ENCODE measurements around the gene HS3ST4.
"Not testable (repeated sequence)": the region's sequence is repeated elsewhere in the genome, so short reads cannot be mapped to it uniquely, and the experiment has no call there.

HS3ST4 gene

GRCh38 chr16:25730396-25730795 is 38.6 kb downstream of the HS3ST4 start:
- DNase-seq (ENCODE audit: low read depth, low spot score) = no peak

DNA sequence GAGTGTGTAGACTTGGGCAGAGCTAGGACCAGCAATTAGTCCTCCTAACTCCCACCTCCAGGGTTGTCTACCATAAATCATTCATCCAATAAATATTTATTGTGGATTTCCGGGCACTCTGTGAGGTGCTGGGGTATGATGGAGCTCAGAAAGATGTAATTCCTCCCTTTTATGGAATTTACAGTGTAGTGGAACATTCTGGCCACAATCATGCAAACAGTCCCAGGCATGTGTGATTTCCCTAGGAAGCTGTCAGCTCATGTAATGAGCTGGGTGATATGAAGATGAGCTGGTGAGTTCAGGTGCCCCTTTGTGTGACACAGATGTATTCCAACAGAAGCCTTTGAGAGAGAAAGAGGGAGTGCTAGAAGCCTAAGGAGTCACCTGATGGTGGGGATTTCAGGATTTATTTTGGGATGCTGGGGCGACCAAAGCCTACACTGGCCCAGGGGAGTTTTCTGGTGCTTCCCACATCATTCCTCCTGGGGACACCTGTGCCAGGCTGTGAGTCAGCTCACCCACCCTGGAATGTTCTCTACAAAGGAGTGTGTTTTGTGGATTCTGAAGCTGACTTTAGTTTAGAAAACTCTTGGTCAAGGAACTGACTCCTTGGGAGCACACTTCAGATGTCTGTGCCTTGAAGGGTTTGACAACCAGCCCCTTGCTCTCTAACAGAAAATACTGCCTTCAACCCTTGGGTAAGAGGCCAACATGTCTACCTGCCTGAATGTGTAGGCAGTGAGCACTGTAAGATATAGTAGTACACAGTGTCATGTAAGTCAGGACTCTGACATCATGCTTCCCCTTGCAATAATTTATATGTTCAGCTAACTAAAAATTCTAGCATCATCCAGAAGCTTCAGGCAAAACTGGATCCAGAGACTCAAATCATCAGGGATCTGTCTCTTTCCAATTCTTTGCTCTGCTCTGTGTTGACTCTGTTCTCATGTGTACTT is 42.9 kb downstream of the HS3ST4 start:
- no peak for DNase-seq (ENCODE audit: low read depth, low spot score)

DNA sequence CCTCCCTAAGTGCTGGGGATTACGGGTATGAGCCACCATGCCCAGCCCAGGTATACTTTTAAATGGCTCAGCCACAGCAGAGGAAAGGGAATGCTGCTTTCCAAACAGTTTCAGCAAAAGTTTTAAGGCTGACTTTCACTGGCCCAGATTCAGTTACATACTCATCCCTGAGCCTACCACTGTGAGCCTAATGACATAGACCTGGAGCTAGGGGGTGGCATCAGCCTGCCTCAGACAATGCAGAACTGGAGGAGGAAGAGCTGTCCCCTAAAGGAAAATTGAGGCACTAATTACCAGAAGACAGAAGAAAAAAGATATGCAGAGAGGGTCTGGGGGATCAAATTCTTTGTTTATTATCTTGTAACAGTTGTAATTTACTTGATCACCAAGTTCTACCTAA is 43.9 kb downstream of the HS3ST4 start:
- DNase-seq (ENCODE audit: low read depth, low spot score) = no peak

- no peak for DNase-seq (ENCODE audit: low read depth, low spot score)
Observed at GRCh38 chr16:25747160-25747758, 55.5 kb downstream of the HS3ST4 start.

GRCh38 chr16:25748092-25748654 is 56.4 kb downstream of the HS3ST4 start:
- no peak for DNase-seq (ENCODE audit: low read depth, low spot score)

DNA sequence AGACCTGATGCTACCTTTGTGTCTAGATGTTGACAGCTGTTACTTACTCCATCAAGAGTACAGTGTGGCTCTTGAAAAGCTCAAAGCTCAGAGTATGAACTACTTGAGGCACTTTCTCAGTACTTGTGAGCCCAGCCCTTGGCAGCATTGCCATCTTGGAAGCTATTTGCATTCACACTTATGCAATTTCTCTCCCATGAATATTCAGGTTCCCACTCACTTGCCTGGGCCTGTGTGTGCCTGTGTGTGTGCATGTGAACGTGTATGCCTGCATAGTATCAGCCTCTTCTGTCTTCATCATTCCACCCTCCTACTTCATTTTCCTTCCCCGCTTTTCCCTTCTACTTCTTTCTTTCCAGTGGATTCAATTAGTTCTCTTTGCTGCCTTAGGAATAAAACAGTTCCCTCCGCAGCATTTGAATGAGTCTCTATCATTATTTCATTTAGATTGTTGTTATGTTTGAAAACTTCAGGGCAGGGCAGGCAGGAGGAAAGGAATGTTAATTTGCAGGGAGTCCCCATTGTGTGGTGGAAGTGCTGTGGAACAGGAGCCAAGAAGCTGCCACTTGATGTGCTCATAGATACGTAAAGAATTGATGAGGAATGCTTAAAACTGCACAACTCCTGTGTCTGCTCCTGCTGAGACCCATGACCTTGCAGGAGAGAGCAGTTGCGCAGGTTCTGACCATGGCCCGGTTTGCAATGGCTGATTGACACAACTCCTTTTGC is 58.9 kb downstream of the HS3ST4 start:
- DNase-seq (ENCODE audit: low read depth, low spot score) = no peak

GRCh38 chr16:25751230-25751835 is 59.6 kb downstream of the HS3ST4 start:
- no peak for DNase-seq (ENCODE audit: low read depth, low spot score)

DNA sequence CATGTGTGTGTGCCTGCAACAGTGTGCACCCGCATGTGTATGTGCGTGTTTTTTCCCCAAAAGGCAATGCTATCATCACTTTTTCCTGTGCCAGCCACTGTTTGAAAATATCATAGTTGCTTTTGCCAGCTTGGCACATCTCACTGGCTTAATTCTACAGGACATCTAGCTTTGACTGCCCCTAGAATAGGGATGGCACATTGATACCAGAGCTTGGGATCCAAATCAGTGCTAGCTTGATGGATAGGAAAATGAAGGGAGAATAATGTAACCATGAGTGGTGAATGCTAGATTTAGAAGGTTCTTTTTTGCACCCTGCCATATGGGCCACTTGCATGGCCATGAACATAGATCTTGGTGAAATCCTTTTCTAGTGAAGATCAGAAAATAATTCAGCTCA is 72.7 kb downstream of the HS3ST4 start:
- no peak for DNase-seq (ENCODE audit: low read depth, low spot score)

DNA sequence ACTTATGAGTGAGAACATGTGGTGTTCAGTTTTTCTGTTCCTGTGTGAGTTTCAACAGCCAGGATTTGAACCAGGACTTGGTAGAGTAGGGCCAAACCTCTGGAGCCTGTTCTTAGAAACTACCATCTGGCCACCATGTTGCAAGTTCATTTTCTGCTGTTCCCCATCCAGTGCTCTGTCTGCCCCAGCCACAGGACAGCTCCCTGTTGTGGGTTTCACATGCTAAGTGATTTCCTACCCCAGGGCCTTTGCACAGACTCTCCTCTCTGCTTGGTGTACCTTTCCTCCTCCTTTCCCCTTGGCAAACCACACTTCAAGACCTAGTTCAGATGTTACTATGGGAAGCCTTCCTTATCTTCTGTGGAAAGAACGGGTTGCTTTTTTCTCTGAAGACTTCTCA is 79.5 kb downstream of the HS3ST4 start:
- no peak for DNase-seq (ENCODE audit: low read depth, low spot score)

- DNase-seq (ENCODE audit: low read depth, low spot score) = no peak
Observed at GRCh38 chr16:25771812-25772568, 80.2 kb downstream of the HS3ST4 start.

GRCh38 chr16:25776214-25776613 is 84.5 kb downstream of the HS3ST4 start:
- not testable (repeated sequence) for DNase-seq (ENCODE audit: low read depth, low spot score)

DNA sequence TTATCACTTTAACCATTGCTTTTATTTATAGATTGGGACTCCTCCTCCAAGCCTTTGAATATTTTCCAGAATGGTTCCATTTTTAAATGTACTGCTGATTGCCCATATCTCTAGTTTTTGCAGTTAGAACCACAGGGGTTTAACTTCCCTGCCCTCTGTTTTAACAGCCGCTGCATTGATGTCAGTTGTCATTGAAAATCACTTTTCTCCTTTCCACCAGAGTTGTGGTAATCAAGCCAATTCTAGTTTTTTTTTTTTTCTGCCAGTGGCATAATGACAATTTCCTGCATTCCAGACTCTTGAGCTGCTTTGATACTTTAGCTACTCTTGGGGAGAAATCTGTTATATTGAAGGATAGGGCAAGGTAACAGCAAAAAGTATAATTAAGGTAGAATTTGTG is 91.5 kb downstream of the HS3ST4 start:
- DNase-seq (ENCODE audit: low read depth, low spot score) = no peak

DNA sequence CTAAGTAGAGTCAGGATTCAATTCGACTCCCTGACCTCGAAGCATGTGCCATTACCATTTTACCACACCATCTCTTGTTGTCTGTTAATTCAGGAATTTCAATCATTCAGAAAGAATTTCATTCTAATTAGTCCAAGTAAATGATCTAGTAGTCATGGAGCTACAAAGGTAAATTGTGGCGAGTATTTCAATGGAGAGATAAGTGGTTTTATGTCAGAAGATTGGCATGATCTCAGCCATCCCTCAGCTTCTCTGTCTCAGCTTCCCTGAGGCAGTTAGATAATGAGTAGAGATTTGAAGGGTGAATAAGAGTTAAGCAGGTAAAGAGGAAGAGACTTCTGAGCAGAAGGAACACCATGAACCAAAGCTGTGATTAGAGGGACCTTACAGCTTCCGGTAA is 93.6 kb downstream of the HS3ST4 start:
- no peak for DNase-seq (ENCODE audit: low read depth, low spot score)

DNA sequence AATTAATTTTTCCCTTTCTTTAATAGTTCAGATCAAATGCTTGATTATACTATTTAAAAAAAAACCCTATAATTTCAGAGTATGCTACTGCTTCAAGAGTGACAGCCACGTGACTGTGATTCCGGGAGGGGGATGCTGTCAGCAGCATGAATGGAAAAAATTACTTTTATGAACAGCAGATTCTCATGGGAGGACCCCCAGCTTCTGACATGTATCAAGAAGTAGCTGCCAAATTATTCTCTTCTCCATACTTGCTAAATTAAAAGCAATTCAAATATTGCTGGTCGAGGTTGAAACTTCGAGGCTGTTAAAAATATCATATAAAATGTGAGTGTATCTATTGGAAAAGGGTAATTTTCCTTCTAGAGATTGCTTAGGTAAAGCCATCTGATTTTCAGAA is 95.0 kb downstream of the HS3ST4 start:
- DNase-seq (ENCODE audit: low read depth, low spot score) = no peak

DNA sequence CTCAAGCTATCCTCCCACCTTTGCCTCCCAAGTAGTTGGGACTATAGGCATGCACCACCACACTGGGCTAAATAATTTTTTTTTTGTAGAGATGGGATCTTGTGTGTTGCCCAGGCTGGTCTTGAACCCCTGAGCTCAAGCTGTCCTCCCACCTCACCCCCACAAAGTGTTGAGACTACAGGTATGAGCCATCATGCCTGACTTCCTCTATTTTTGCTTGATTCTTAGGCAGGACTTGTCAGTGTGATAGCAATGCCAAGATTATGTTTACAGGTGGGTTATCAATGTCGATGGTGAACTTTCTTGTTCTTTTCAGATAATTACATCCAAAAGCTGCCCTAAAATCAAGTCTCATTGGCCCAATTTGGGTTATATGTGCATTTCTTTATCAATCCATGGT is 96.9 kb downstream of the HS3ST4 start:
- DNase-seq (ENCODE audit: low read depth, low spot score) = no peak

GRCh38 chr16:25796239-25796638 is 104.5 kb downstream of the HS3ST4 start:
- DNase-seq (ENCODE audit: low read depth, low spot score) = no peak

DNA sequence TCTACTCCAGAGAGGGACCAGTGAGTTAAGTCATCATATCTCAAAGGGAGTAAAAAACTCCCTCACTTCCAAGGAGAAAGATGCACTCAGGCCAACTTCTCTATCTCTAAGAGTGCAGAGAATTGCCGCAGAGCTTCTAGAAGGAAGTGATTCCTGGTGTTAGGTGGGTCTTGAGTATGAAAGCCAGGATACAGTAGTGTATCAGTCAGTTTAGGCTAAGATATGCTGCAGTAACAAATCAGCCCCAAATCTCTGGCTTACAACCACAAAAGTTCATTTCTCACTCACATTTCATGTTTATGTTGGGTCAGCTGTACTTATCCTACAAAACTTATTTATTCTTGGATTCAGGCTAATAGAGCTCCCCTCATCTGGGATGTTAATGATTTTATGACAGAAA is 106.3 kb downstream of the HS3ST4 start:
- DNase-seq (ENCODE audit: low read depth, low spot score) = no peak

DNA sequence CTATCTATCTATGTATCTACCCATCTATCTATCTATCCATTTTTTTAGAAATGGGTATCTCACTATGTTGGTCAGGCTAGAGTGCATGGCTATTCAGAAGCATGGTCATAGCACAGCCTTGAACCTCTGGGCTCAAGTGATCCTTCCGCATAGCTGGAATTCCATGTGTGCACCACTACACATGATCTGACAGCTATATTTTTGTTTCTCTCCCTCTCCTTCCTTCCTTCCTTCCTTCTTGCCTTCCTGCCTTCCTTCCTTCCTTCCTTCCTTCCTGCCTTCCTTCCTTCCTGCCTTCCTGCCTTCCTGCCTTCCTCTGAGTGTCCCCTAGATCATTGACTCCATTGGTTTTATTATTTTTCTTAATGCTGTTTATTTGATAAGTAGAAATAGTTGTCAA is 108.1 kb downstream of the HS3ST4 start:
- DNase-seq (ENCODE audit: low read depth, low spot score) = no peak

GRCh38 chr16:25812215-25812614 is 120.5 kb downstream of the HS3ST4 start:
- no peak for DNase-seq (ENCODE audit: low read depth, low spot score)

DNA sequence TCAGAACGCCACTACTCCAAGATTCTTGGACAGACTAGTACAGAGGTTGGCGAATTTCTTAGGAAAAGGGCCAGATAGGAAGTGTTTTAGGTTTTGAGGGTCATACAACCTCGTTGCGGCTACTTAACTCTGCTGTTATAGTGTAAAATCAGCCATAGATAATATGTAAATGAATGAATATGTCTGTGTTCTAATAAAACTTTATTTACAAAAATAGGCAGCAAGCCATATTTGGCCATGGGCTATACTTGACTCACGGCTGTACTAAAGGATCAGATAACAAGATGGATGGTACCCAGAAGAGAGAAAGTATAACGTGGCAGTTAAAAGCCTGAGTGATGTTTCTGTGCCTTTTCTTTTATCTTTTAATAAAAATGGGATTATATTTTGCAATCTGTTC is 125.5 kb downstream of the HS3ST4 start:
- no peak for DNase-seq (ENCODE audit: low read depth, low spot score)

GRCh38 chr16:25817876-25818275 is 126.1 kb downstream of the HS3ST4 start:
- no peak for DNase-seq (ENCODE audit: low read depth, low spot score)

Data from smooth muscle cell of the brain vasculature (primary cell).